HCT116 (cell line): Measurements from ENCODE around the gene TMEM86B. TPM values are rescaled to one million over a fixed set of nuclear protein-coding genes. Genes with fewer than 3 reads are reported as not detected.

Experiments
- ATAC-seq: fragments of 200-7000 bp; cut with Tn5 transposase; 2 replicates; pipeline ENCODE4 v1.9.1; 2020; ENCODE audit warnings: mild to moderate bottlenecking, moderate library complexity
- BruUV-seq: library from RNA; stranded (reverse); fragments of 400-500 nt; replicated peaks from 2 replicates; lab custom pipeline; 2021; lab: Mats Ljungman, UMichigan
- CTCF ChIA-PET: fragments of 300-600 bp; sonication (Branson Sonifier 250); formaldehyde crosslinking; loops from one replicate; lab custom pipeline; 2021; ENCODE audit warnings: antibody characterized with exemption; lab: Charles Lee
- POLR2A ChIA-PET: fragments of 300-600, 350-600 bp; sonication (Branson Sonifier 250); formaldehyde crosslinking; loops from one replicate; lab custom pipeline; 2021; ENCODE audit warnings: antibody characterized with exemption; lab: Charles Lee
- RAD21 ChIA-PET, 2 experiments: fragments of 300-600 bp; sonication (Branson Sonifier 250); formaldehyde crosslinking; loops; one replicate each; lab custom pipeline; 2023; ENCODE audit warnings: low total read pairs in 2 of 2; ENCODE audit not compliant: uncharacterized antibody in 2 of 2, unreplicated experiment in 2 of 2, low non-redundant PET in 1 of 2; lab: Charles Lee
- DNase-seq: peaks from one replicate; pipeline ENCODE4 v3.0.0-alpha.2; 2010; ENCODE audit warnings: low read depth, low spot score
- H2AFZ ChIP-seq: fragments of 200-600 bp; shearing (Covaris generic), sonication (generic); 2 replicates; pipeline ENCODE4 v1.6.1; 2017; ENCODE audit warnings: low read depth, mixed run types, mixed read lengths, antibody characterized with exemption, low read length; ENCODE audit not compliant: poor library complexity, severe bottlenecking
- H3K27ac ChIP-seq: 2 replicates; pipeline ENCODE4 v1.5.1; 2012; ENCODE audit warnings: low read depth, low read length
- H3K27me3 ChIP-seq: fragments of 200-600 bp; sonication (generic); 2 replicates; pipeline ENCODE4 v1.6.1; 2016; ENCODE audit warnings: mixed run types, low read length, mixed read lengths; ENCODE audit not compliant: insufficient read depth
- H3K36me3 ChIP-seq, 2 experiments: fragments of 200-500 bp in 1 of 2; fragments of 200-600 bp in 1 of 2; sonication (Bioruptor generic) in 1 of 2; sonication (generic) in 1 of 2; 2 replicates each; pipeline versions ENCODE4 v1.5.1 to v1.6.1; 2014 to 2016; ENCODE audit warnings: low read length in 2 of 2, inconsistent platforms in 1 of 2, mixed read lengths in 1 of 2, mixed run types in 1 of 2; ENCODE audit not compliant: insufficient read depth in 2 of 2, control insufficient read depth in 1 of 2
- H3K4me1 ChIP-seq, 2 experiments: fragments of 200-600 bp in 1 of 2; sonication (generic) in 1 of 2; 2 replicates each; pipeline versions ENCODE4 v1.5.1 to v1.6.1; 2012 to 2017; ENCODE audit warnings: low read length in 2 of 2, inconsistent platforms in 1 of 2, mild to moderate bottlenecking in 1 of 2, mixed read lengths in 1 of 2, mixed run types in 1 of 2, moderate library complexity in 1 of 2; ENCODE audit not compliant: insufficient read depth in 2 of 2, control insufficient read depth in 1 of 2
- H3K4me2 ChIP-seq: fragments of 200-600 bp; sonication (generic); 2 replicates; pipeline ENCODE4 v1.6.1; 2017; ENCODE audit warnings: mixed run types, low read length, mixed read lengths
- H3K4me3 ChIP-seq, 2 experiments: fragments of 200-600 bp in 1 of 2; sonication (generic) in 1 of 2; replicated peaks in 1 of 2; 2 replicates each; pipeline ENCODE4 v1.5.1; 2011 to 2016; ENCODE audit warnings: low read length in 2 of 2, control low read depth in 1 of 2, low read depth in 1 of 2, mild to moderate bottlenecking in 1 of 2, mixed read lengths in 1 of 2, mixed run types in 1 of 2
- H3K79me2 ChIP-seq: fragments of 200-600 bp; sonication (generic); 2 replicates; pipeline ENCODE4 v1.6.1; 2017; ENCODE audit warnings: mild to moderate bottlenecking, mixed run types, low read length, moderate library complexity, mixed read lengths; ENCODE audit not compliant: insufficient read depth
- H3K9ac ChIP-seq: fragments of 200-600 bp; sonication (generic); 2 replicates; pipeline ENCODE4 v1.6.1; 2016; ENCODE audit warnings: low read length, mixed read lengths
- H3K9me2 ChIP-seq: fragments of 200-600 bp; sonication (generic), shearing (Covaris generic); 2 replicates; pipeline ENCODE4 v1.6.1; 2017; ENCODE audit warnings: mixed run types, mild to moderate bottlenecking, moderate library complexity; ENCODE audit not compliant: insufficient read depth
- H3K9me3 ChIP-seq, 2 experiments: fragments of 200-500 bp in 1 of 2; fragments of 200-600 bp in 1 of 2; sonication (Bioruptor generic) in 1 of 2; sonication (generic) in 1 of 2; 2 replicates each; pipeline ENCODE4 v1.6.1; 2014 to 2017; ENCODE audit warnings: low read length in 2 of 2, mixed read lengths in 2 of 2, inconsistent platforms in 1 of 2, low read depth in 1 of 2, mild to moderate bottlenecking in 1 of 2, mixed run types in 1 of 2, moderate library complexity in 1 of 2; ENCODE audit not compliant: control insufficient read depth in 1 of 2, insufficient read depth in 1 of 2
- H4K20me1 ChIP-seq: fragments of 200-600 bp; sonication (generic), shearing (Covaris generic); 2 replicates; pipeline ENCODE4 v1.6.1; 2017; ENCODE audit warnings: mixed run types, mild to moderate bottlenecking, moderate library complexity; ENCODE audit not compliant: insufficient read depth
- CBX3 ChIP-seq: IDR thresholded peaks from 2 replicates; pipeline ENCODE4 v1.6.1; 2012; ENCODE audit warnings: low read depth
- CEBPB ChIP-seq: IDR thresholded peaks from 2 replicates; pipeline ENCODE4 v1.6.1; 2012; ENCODE audit warnings: low read depth
- EZH2phosphoT487 ChIP-seq: fragments of 200-600 bp; IDR thresholded peaks from 2 replicates; pipeline ENCODE4 v1.6.1; 2018; ENCODE audit warnings: antibody characterized with exemption, borderline replicate concordance
- JUND ChIP-seq: IDR thresholded peaks from 2 replicates; pipeline ENCODE4 v1.6.1; 2012
- POLR2A ChIP-seq: IDR thresholded peaks from 2 replicates; pipeline ENCODE4 v1.7.0; 2011; ENCODE audit warnings: borderline replicate concordance; ENCODE audit not compliant: insufficient read depth, insufficient read length; ENCODE audit errors: extremely low read depth
- RAD21 ChIP-seq: IDR thresholded peaks from 2 replicates; pipeline ENCODE4 v1.6.1; 2012; ENCODE audit warnings: low read depth, mild to moderate bottlenecking
- SP1 ChIP-seq: IDR thresholded peaks from 2 replicates; pipeline ENCODE4 v1.6.1; 2012; ENCODE audit warnings: low read depth
- TCF7L2 ChIP-seq: IDR thresholded peaks from 2 replicates; pipeline ENCODE4 v1.7.0; 2011; ENCODE audit warnings: borderline replicate concordance, inconsistent platforms; ENCODE audit not compliant: insufficient read depth, insufficient read length; ENCODE audit errors: extremely low read depth
- ZFX ChIP-seq: fragments of 450-650 bp; IDR thresholded peaks from 2 replicates; pipeline ENCODE4 v1.6.1; 2017
- intact Hi-C: fragments of 100-400 bp; cut with micrococcal nuclease; formaldehyde crosslinking; loops from 2 replicates; pipeline ENCODE4 v1.10.0; 2022
- total RNA-seq: library from RNA; stranded (reverse); gene quantifications from one replicate; pipeline ENCODE4 v1.2.1, GENCODE V29; 2021; ENCODE audit not compliant: unreplicated experiment
- TF ChIP-seq, protein P1 (sequence below): IDR thresholded peaks from 2 replicates; pipeline ENCODE4 v1.6.1; 2012
- TF ChIP-seq, protein P2 (sequence below): IDR thresholded peaks from 2 replicates; pipeline ENCODE4 v1.6.1; 2012; ENCODE audit warnings: low read depth
- TF ChIP-seq, protein P3 (sequence below): IDR thresholded peaks from 2 replicates; pipeline ENCODE4 v1.6.1; 2012
- TF ChIP-seq, protein P4 (sequence below), 3 experiments: fragments of 200-600 bp in 1 of 3; sonication (generic) in 1 of 3; IDR thresholded peaks in 2 of 3; conservative IDR thresholded peaks in 1 of 3; 2 replicates each; pipeline ENCODE4 v1.5.1; 2012 to 2017; ENCODE audit warnings: low read depth in 2 of 3, low read length in 2 of 3, antibody characterized with exemption in 1 of 3, borderline replicate concordance in 1 of 3, control low read depth in 1 of 3, mild to moderate bottlenecking in 1 of 3, mixed read lengths in 1 of 3, mixed run types in 1 of 3, moderate library complexity in 1 of 3; ENCODE audit not compliant: insufficient read depth in 1 of 3

The TMEM86B gene
- total RNA-seq, 1 experiment from 2014 or later, result 10.6 TPM

DNA sequence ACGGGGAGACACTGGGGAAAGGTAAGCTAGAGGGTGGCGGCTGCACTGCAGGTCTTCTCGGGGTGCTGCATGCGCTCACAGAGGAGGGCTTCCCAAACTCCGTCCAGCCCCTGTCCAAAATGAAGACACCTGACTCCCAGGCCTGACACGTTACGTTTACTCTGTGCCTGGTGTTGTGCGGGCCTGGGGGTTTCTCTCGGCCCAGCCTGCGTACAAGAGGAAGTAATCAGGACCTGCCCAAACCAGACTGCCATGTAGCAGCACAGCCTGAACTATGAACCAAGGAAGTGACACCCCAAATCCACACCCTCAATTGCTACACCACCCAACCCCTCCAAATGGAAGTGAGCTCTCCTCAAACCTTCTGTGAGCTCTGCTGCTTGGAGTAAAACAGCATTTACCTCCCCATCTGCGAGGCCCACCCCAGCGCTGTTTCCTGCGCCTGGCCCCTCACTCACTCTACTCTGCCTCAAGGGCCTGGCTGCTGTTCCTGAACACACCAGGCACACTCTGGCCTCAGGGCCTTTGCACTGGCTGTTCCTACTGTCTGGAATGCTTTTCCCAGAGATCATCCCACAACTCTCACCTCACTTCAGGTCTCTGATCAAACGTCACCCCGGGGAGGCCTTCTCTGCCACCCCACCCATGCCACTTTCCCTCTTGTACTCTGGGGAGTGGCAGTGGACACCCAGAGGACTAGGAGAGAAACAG lies 48.3 kb upstream of the TMEM86B start:
- TF ChIP-seq JUND, result no peak
- TF ChIP-seq RAD21, result no peak
- TF ChIP-seq, protein P1, sequence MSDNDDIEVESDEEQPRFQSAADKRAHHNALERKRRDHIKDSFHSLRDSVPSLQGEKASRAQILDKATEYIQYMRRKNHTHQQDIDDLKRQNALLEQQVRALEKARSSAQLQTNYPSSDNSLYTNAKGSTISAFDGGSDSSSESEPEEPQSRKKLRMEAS, result no peak
- no peak for TF ChIP-seq CEBPB
- TF ChIP-seq, protein P2, sequence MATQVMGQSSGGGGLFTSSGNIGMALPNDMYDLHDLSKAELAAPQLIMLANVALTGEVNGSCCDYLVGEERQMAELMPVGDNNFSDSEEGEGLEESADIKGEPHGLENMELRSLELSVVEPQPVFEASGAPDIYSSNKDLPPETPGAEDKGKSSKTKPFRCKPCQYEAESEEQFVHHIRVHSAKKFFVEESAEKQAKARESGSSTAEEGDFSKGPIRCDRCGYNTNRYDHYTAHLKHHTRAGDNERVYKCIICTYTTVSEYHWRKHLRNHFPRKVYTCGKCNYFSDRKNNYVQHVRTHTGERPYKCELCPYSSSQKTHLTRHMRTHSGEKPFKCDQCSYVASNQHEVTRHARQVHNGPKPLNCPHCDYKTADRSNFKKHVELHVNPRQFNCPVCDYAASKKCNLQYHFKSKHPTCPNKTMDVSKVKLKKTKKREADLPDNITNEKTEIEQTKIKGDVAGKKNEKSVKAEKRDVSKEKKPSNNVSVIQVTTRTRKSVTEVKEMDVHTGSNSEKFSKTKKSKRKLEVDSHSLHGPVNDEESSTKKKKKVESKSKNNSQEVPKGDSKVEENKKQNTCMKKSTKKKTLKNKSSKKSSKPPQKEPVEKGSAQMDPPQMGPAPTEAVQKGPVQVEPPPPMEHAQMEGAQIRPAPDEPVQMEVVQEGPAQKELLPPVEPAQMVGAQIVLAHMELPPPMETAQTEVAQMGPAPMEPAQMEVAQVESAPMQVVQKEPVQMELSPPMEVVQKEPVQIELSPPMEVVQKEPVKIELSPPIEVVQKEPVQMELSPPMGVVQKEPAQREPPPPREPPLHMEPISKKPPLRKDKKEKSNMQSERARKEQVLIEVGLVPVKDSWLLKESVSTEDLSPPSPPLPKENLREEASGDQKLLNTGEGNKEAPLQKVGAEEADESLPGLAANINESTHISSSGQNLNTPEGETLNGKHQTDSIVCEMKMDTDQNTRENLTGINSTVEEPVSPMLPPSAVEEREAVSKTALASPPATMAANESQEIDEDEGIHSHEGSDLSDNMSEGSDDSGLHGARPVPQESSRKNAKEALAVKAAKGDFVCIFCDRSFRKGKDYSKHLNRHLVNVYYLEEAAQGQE, result no peak
- TF ChIP-seq, protein P3, sequence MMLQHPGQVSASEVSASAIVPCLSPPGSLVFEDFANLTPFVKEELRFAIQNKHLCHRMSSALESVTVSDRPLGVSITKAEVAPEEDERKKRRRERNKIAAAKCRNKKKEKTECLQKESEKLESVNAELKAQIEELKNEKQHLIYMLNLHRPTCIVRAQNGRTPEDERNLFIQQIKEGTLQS, result no peak
- no peak for TF ChIP-seq SP1
- TF ChIP-seq ZFX, result no peak
- TF ChIP-seq CBX3, result no peak
- TF ChIP-seq TCF7L2, result no peak
- TF ChIP-seq, protein P4, sequence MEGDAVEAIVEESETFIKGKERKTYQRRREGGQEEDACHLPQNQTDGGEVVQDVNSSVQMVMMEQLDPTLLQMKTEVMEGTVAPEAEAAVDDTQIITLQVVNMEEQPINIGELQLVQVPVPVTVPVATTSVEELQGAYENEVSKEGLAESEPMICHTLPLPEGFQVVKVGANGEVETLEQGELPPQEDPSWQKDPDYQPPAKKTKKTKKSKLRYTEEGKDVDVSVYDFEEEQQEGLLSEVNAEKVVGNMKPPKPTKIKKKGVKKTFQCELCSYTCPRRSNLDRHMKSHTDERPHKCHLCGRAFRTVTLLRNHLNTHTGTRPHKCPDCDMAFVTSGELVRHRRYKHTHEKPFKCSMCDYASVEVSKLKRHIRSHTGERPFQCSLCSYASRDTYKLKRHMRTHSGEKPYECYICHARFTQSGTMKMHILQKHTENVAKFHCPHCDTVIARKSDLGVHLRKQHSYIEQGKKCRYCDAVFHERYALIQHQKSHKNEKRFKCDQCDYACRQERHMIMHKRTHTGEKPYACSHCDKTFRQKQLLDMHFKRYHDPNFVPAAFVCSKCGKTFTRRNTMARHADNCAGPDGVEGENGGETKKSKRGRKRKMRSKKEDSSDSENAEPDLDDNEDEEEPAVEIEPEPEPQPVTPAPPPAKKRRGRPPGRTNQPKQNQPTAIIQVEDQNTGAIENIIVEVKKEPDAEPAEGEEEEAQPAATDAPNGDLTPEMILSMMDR (IDR thresholded peaks at IDR 0.05 in 2 of 3, conservative IDR thresholded peaks at IDR 0.05 in 1 of 3; ENCODE audit: borderline replicate concordance in 1 of 3, insufficient read depth in 1 of 3, low read depth in 2 of 3, low read length in 2 of 3), result no peak
- no peak for TF ChIP-seq EZH2phosphoT487
- TF ChIP-seq POLR2A, result no peak
- TF ChIP-seq, all 23 proteins: peak for 0
- H3K9me3 ChIP-seq, result no peaks in the 10 kb centered on the region
- H3K27me3 ChIP-seq, result no peaks in the 10 kb centered on the region
- no peaks in the 10 kb centered on the region for H3K9me2 ChIP-seq
- H4K20me1 ChIP-seq, result no peaks in the 10 kb centered on the region
- no TSS peak for BruUV-seq
- no peak overlapping the region for H3K4me2 ChIP-seq
- H3K4me3 ChIP-seq, result no peak overlapping the region
- ChIA-PET CTCF (no interaction called here), RAD21 (no interaction called here), POLR2A (no interaction called here)
- H3K27ac ChIP-seq, result no peak overlapping the region; the same call in 1 of the 2 replicates
- intact Hi-C loops, result no loop called here
- H3K79me2 ChIP-seq, result peaks cover 13% of the 10 kb centered on the region
- peaks cover 11 to 18% of the 10 kb centered on the region in 2 experiments for H3K4me1 ChIP-seq
- no peak overlapping the region for H2AFZ ChIP-seq
- DNase-seq, result no peak
- H3K36me3 ChIP-seq, result peaks cover 9 to 21% of the 10 kb centered on the region in 2 experiments; a peak in 3 of 4 replicates
- H3K9ac ChIP-seq, result no peak overlapping the region
- ATAC-seq, result no peak
